GM23338 (cell line): Measurements from ENCODE around the gene DLG5. TPM values are rescaled to one million over a fixed set of nuclear protein-coding genes. Genes with fewer than 3 reads are reported as not detected.

ENCODE experiments used
- ATAC-seq: fragments of 200-7000 bp; cut with Tn5 transposase; 3 replicates; pipeline ENCODE4 v1.9.1; 2020
- DNase-seq: peaks from one replicate; pipeline ENCODE4 v3.0.0-alpha.2; 2015; ENCODE audit warnings: low spot score
- H2AFZ ChIP-seq: fragments of 200-600 bp; sonication (generic); 2 replicates; pipeline ENCODE4 v1.8.0; 2016; ENCODE audit warnings: antibody characterized with exemption, mild to moderate bottlenecking, moderate library complexity
- H3F3A ChIP-seq: fragments of 200-600 bp; sonication (generic); replicated peaks from 2 replicates; pipeline ENCODE4 v1.8.0; 2017; ENCODE audit warnings: antibody characterized with exemption, mixed run types, low read depth
- H3K27ac ChIP-seq: fragments of 200-600 bp; sonication (generic); 2 replicates; pipeline ENCODE4 v1.6.1; 2016; ENCODE audit warnings: low read depth
- H3K27me3 ChIP-seq: fragments of 200-600 bp; sonication (generic); 2 replicates; pipeline ENCODE4 v1.8.0; 2016; ENCODE audit warnings: mild to moderate bottlenecking, mixed run types, moderate library complexity; ENCODE audit not compliant: insufficient read depth
- H3K36me3 ChIP-seq: fragments of 200-600 bp; sonication (generic); 2 replicates; pipeline ENCODE4 v1.8.0; 2016; ENCODE audit warnings: mild to moderate bottlenecking; ENCODE audit not compliant: insufficient read depth
- H3K4me1 ChIP-seq: fragments of 200-600 bp; sonication (generic); 2 replicates; pipeline ENCODE4 v1.8.0; 2016; ENCODE audit warnings: mild to moderate bottlenecking, moderate library complexity; ENCODE audit not compliant: insufficient read depth
- H3K4me2 ChIP-seq: fragments of 200-600 bp; sonication (generic); 2 replicates; pipeline ENCODE4 v1.7.1; 2017; ENCODE audit warnings: mixed run types
- H3K4me3 ChIP-seq: fragments of 200-600 bp; sonication (generic); 2 replicates; pipeline ENCODE4 v1.6.1; 2016; ENCODE audit warnings: mixed run types
- H3K79me2 ChIP-seq: fragments of 200-600 bp; sonication (generic); replicated peaks from 2 replicates; pipeline ENCODE4 v1.8.0; 2017; ENCODE audit warnings: mild to moderate bottlenecking; ENCODE audit not compliant: insufficient read depth
- H3K9me2 ChIP-seq: fragments of 200-600 bp; sonication (generic); 2 replicates; pipeline ENCODE4 v1.8.0; 2017; ENCODE audit not compliant: insufficient read depth
- H4K20me1 ChIP-seq: fragments of 200-600 bp; sonication (generic); replicated peaks from 2 replicates; pipeline ENCODE4 v1.8.0; 2017; ENCODE audit warnings: mild to moderate bottlenecking; ENCODE audit not compliant: insufficient read depth
- H3K27ac Mint-ChIP-seq: 2 replicates; pipeline ENCODE4 v1.8.0; 2020; ENCODE audit warnings: inconsistent platforms, mild to moderate bottlenecking, moderate library complexity, mixed read lengths
- H3K27me3 Mint-ChIP-seq: 3 replicates; pipeline ENCODE4 v1.8.0; 2022; ENCODE audit warnings: low read depth, mild to moderate bottlenecking, moderate library complexity, mixed read lengths, inconsistent platforms; ENCODE audit not compliant: insufficient read depth, poor library complexity
- H3K36me3 Mint-ChIP-seq: 3 replicates; pipeline ENCODE4 v1.8.0; 2021; ENCODE audit warnings: low read depth, mild to moderate bottlenecking, inconsistent platforms, moderate library complexity, mixed read lengths
- H3K4me1 Mint-ChIP-seq: 3 replicates; pipeline ENCODE4 v1.8.0; 2020; ENCODE audit warnings: mild to moderate bottlenecking, inconsistent platforms, mixed read lengths
- H3K4me3 Mint-ChIP-seq: 3 replicates; pipeline ENCODE4 v1.8.0; 2021; ENCODE audit warnings: moderate library complexity, mild to moderate bottlenecking, inconsistent platforms, mixed read lengths
- H3K9me3 Mint-ChIP-seq: 3 replicates; pipeline ENCODE4 v1.8.0; 2020; ENCODE audit warnings: moderate library complexity, mild to moderate bottlenecking, inconsistent platforms, mixed read lengths
- EZH2 ChIP-seq: fragments of 200-600 bp; sonication (generic); IDR thresholded peaks from one replicate; pipeline ENCODE4 v1.8.0; 2017; ENCODE audit warnings: antibody characterized with exemption, mild to moderate bottlenecking, low read depth; ENCODE audit not compliant: unreplicated experiment
- EZH2phosphoT487 ChIP-seq: fragments of 200-600 bp; sonication (generic); IDR thresholded peaks from one replicate; pipeline ENCODE4 v1.8.1; 2018; ENCODE audit warnings: antibody characterized with exemption; ENCODE audit not compliant: unreplicated experiment
- NANOG ChIP-seq: IDR thresholded peaks from 2 replicates; pipeline ENCODE4 v1.6.1; 2016; ENCODE audit warnings: antibody characterized with exemption, borderline replicate concordance
- STAT1 ChIP-seq: IDR thresholded peaks from one replicate; pipeline ENCODE4 v1.6.1; 2016; ENCODE audit warnings: antibody characterized with exemption; ENCODE audit not compliant: unreplicated experiment
- ZNF462 ChIP-seq: fragments of 250-450 bp; sonication (Bioruptor Pico); IDR thresholded peaks from 2 replicates; pipeline ENCODE4 v1.5.0; 2020; ENCODE audit warnings: mild to moderate bottlenecking, moderate library complexity
- polyA plus RNA-seq: library from polyadenylated mRNA; unstranded; fragments of >200 nt; fragmentation: Nextera tagmentation; extraction: Ambion mirVana; gene quantifications from 2 replicates; pipeline ENCODE4 v1.2.1, GENCODE V29; 2016
- total RNA-seq: library from RNA; depleted of rRNA; stranded (reverse); fragments of >200 nt; shearing (Covaris generic); gene quantifications from 2 replicates; pipeline ENCODE4 v1.2.3, GENCODE V29; 2014

DLG5 gene
- total and polyA plus RNA-seq, 2 experiments from 2014 or later: 7.4 to 66.6 TPM

DNA sequence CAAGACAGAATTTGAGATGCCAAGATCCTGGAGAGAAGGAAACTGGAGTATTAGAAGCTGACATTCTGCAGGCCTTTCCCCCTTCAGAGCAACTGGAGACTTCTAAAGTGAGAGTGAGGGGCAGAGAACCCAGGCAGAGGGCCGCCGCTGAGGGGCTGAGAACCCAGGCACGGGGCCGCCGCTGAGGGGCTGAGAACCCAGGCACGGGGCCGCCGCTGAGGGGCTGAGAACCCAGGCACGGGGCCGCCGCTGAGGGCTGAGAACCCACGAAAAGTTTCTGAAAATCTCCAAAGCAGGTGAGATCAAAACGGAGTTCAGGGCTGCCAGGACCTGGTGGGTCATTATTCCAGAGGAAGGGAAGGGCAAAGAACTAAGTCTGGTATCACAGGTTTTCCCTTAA, 126.2 kb downstream of the DLG5 start (continued):
- TF ChIP-seq ZNF462 (CRISPR knock-in tag): no peak
- no peak for TF ChIP-seq EZH2

DNA sequence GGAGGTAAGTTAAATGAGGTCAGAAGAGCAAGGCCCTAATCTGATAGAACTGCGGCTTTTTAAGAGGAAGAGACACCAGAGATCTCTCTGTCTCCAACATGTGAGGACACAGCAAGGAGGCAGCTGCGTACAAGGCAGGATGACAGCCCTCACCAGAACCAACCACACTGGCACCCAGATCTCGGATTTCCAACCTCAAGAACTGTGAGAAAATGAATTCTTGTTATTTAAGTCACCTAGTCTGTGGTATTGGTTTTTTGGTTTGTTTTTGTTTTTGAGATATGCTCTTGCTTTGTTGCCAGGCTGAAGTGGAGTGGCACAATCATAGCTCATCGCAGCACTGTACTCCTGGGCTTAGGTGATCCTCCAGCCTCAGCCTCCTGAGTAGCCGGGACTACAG, 127.2 kb downstream of the DLG5 start:
- Histone ChIP-seq H4K20me1 (no peaks in the 10 kb centered on the region), H3K9me2 (no peaks in the 10 kb centered on the region), H3K79me2 (no peaks in the 10 kb centered on the region; the same call in 1 of the 2 replicates), H3K4me3 (no peak overlapping the region), H3K4me2 (no peak overlapping the region), H3F3A (no peaks in the 10 kb centered on the region), H2AFZ (no peak overlapping the region), H3K27me3 (no peaks in the 10 kb centered on the region), H3K4me1 (peaks cover 28% of the 10 kb centered on the region), H3K27ac (no peak overlapping the region), H3K36me3 (0 out of 2 replicates have a peak, but pooled peaks cover 20% of the 10 kb centered on the region)
- H3K36me3 Mint-ChIP-seq: peaks cover 46% of the 10 kb centered on the region
- no peaks in the 10 kb centered on the region; the same call in 2 of the 3 replicates for H3K9me3 Mint-ChIP-seq
- H3K4me3 Mint-ChIP-seq: no peak overlapping the region
- TF ChIP-seq EZH2phosphoT487 (no peak), STAT1 (no peak)
- H3K4me1 Mint-ChIP-seq: peaks cover 27% of the 10 kb centered on the region
- ATAC-seq (no peak), DNase-seq (no peak)
- H3K27me3 Mint-ChIP-seq: peaks cover 4% of the 10 kb centered on the region
- peak overlapping the region; percentile 12; the same call in 1 of the 2 replicates for H3K27ac Mint-ChIP-seq

DNA sequence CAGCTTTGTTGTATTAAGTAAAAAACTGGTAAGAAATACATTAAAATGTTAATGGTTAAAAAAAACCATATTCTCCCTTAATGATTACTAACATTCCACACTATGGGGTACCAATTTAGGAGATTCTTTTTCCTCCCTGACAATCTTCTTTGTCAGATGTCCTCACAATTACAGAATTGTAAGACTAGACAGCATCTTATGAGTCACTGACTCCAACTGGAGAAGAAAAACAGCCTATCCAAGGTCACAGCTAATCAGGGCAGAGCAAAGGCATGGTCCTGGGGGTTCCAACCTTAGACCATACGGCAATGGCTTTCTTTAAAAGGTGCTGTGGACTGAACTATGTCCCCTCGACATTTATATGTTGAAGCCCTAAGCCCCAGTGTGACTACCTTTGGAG, 127.6 kb downstream of the DLG5 start:
- H3K4me3 ChIP-seq: no peak overlapping the region
- no peaks in the 10 kb centered on the region for H3K9me2 ChIP-seq
- H3K27me3 ChIP-seq: no peaks in the 10 kb centered on the region
- H3K4me2 ChIP-seq: no peak overlapping the region
- no peak overlapping the region for H3K4me3 Mint-ChIP-seq
- no peak overlapping the region for H3K27ac ChIP-seq
- no peaks in the 10 kb centered on the region; the same call in 2 of the 3 replicates for H3K9me3 Mint-ChIP-seq
- H2AFZ ChIP-seq: no peak overlapping the region
- H3K4me1 ChIP-seq: peaks cover 28% of the 10 kb centered on the region
- no peak for DNase-seq
- no peak for TF ChIP-seq NANOG
- peaks cover 2% of the 10 kb centered on the region for H3K27me3 Mint-ChIP-seq
- peaks cover 20% of the 10 kb centered on the region; the same call in 1 of the 2 replicates for H3K36me3 ChIP-seq
- H3K27ac Mint-ChIP-seq: peak overlapping the region; percentile 12; the same call in 1 of the 2 replicates
- H3K4me1 Mint-ChIP-seq: peaks cover 27% of the 10 kb centered on the region
- no peak for ATAC-seq
- no peaks in the 10 kb centered on the region; the same call in 1 of the 2 replicates for H3K79me2 ChIP-seq
- H4K20me1 ChIP-seq: no peaks in the 10 kb centered on the region
- H3F3A ChIP-seq: no peaks in the 10 kb centered on the region
- peaks cover 48% of the 10 kb centered on the region for H3K36me3 Mint-ChIP-seq
